ENCODE measurements around the gene ST3GAL3.

ST3GAL3 gene

GRCh38 chr1:43832998-43833397 lies 125.7 kb downstream of the ST3GAL3 start:
- TF ChIP-seq CTCF (IDR thresholded peaks at IDR 0.05), result no peak

GRCh38 chr1:43834280-43835081 lies 127.1 kb downstream of the ST3GAL3 start:
- no peak for TF ChIP-seq CTCF (IDR thresholded peaks at IDR 0.05)

GRCh38 chr1:43835082-43836021 lies 128.0 kb downstream of the ST3GAL3 start:
- no peak for TF ChIP-seq CTCF (IDR thresholded peaks at IDR 0.05)

GRCh38 chr1:43836267-43836951 lies 129.1 kb downstream of the ST3GAL3 start:
- no peak for TF ChIP-seq CTCF (IDR thresholded peaks at IDR 0.05)

- TF ChIP-seq CTCF (IDR thresholded peaks at IDR 0.05), result no peak
Measured at GRCh38 chr1:43839056-43839455, 131.7 kb downstream of the ST3GAL3 start.

GRCh38 chr1:43841321-43842174 lies 134.2 kb downstream of the ST3GAL3 start:
- no peak for TF ChIP-seq CTCF (IDR thresholded peaks at IDR 0.05)

GRCh38 chr1:43842175-43842498 lies 134.8 kb downstream of the ST3GAL3 start:
- TF ChIP-seq CTCF (IDR thresholded peaks at IDR 0.05), result no peak

Measured in LNCAP (cell line).